Transverse colon (tissue), 4 donors: Measurements from ENCODE around the gene APOO. TPM values are rescaled to one million over a fixed set of nuclear protein-coding genes. Genes with fewer than 3 reads are reported as not detected.

Experiments
- DNase-seq: peaks from one replicate; pipeline ENCODE4 v3.0.0-alpha.2; 2019
- H3K27ac ChIP-seq, 4 donors: fragments of 200-600 bp; sonication (generic); 2 replicates each; pipeline ENCODE4 v1.5.1; 2016 to 2018; ENCODE audit warnings: inconsistent platforms in 4 of 4
- H3K27me3 ChIP-seq: fragments of 200-600 bp; sonication (generic); 2 replicates; pipeline ENCODE4 v1.5.1; 2017; ENCODE audit warnings: inconsistent platforms
- H3K36me3 ChIP-seq, 4 donors: fragments of 200-600 bp; sonication (generic); 2 replicates each; pipeline ENCODE4 v1.5.1; 2017 to 2019; ENCODE audit warnings: inconsistent platforms in 4 of 4
- H3K4me1 ChIP-seq, 4 donors: fragments of 200-600 bp; sonication (generic); 2 replicates each; pipeline ENCODE4 v1.5.1; 2017 to 2020; ENCODE audit warnings: inconsistent platforms in 4 of 4
- H3K4me3 ChIP-seq, 4 donors: fragments of 200-600 bp; sonication (generic); 1 replicate in 1 of 4; 2 replicates in 3 of 4; pipeline versions ENCODE4 v1.5.1 to v1.6.1; 2017 to 2019; ENCODE audit warnings: inconsistent platforms in 4 of 4
- H3K9me3 ChIP-seq, 2 donors: fragments of 200-600 bp; sonication (generic); 2 replicates each; pipeline ENCODE4 v1.5.1; 2017 to 2019; ENCODE audit warnings: inconsistent platforms in 2 of 2
- CTCF ChIP-seq, 5 experiments: fragments of 200-600 bp in 3 of 5; fragments of 450-650 bp in 2 of 5; sonication (generic) in 3 of 5; IDR thresholded peaks; 1 replicate in 2 of 5; 2 replicates in 3 of 5; pipeline ENCODE4 v1.5.1; 2016 to 2017; ENCODE audit warnings: antibody characterized with exemption in 5 of 5, inconsistent platforms in 3 of 5, mild to moderate bottlenecking in 2 of 5, moderate library complexity in 1 of 5
- EP300 ChIP-seq: sonication (generic); formaldehyde crosslinking; IDR thresholded peaks from one replicate; pipeline ENCODE4 v1.6.1; 2017; ENCODE audit warnings: antibody characterized with exemption, low read depth
- POLR2A ChIP-seq: fragments of 450-650 bp; IDR thresholded peaks from one replicate; pipeline ENCODE4 v1.6.1; 2016; ENCODE audit warnings: antibody characterized with exemption, mild to moderate bottlenecking, moderate library complexity
- POLR2AphosphoS5 ChIP-seq, 3 donors: sonication (generic); formaldehyde crosslinking; IDR thresholded peaks; one replicate each; pipeline ENCODE4 v1.6.1; 2016; ENCODE audit warnings: antibody characterized with exemption in 3 of 3
- WGBS, 2 donors: methylation state at CpG; one replicate each; pipeline ENCODE4 v1.1.5; 2018; ENCODE audit warnings: low coverage in 1 of 2; 5-methylcytosine and 5-hydroxymethylcytosine counted together
- in situ Hi-C, 4 donors: fragments of 200-750 bp; cut with MboI; loops; one replicate each; pipeline versions ENCODE4 v1.15.0 to v1.15.1; 2017; ENCODE audit warnings: low sequenced_read_pairs in 3 of 4, low pct_ligation_motif_present in 1 of 4, low pct_unique_long_range_greater_than_20kb in 1 of 4
- intact Hi-C: fragments of 100-400 bp; cut with DNase I; formaldehyde crosslinking; loops from one replicate; pipeline ENCODE4 v1.15.1; 2023; ENCODE audit warnings: low total_unique reads
- total RNA-seq, 4 donors: library from RNA; depleted of rRNA; stranded (reverse); fragments of >200 nt; gene quantifications; one replicate each; pipeline ENCODE4 v1.1.0, GENCODE V29; 2016

Gene APOO
- total RNA-seq, 4 donors from 2014 or later: 10.0 to 24.5 (median 15.6) TPM; not detected in 1

DNA sequence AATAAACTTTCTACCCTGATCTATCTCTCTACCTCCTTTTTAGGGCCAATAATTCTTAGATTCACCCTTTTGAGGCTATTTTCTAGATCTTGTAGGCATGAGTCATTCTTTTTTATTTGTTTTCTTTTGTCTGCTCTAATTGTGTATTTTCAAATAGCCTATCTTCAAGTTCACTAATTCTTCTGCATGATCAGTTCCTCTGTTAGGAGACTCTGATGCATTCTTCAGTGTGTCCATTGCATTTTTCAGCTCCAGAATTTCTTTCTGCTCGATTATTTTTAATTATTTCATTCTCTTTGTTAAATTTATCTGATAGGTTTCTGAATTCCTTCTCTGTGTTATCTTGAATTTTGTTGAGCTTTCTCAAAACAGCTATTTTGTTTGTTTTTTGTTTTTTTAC, 11.4 kb upstream of the APOO start:
- Histone ChIP-seq H3K9me3 (no peaks in the 10 kb centered on the region), H3K4me3 (no peak overlapping the region), H3K27ac (no peak overlapping the region), H3K36me3 (no peaks in the 10 kb centered on the region), H3K4me1 (no peaks in the 10 kb centered on the region), H3K27me3 (no peaks in the 10 kb centered on the region)
- TF ChIP-seq EP300 (no peak), POLR2A (no peak), POLR2AphosphoS5 (IDR thresholded peaks at IDR 0.05) (no peak), CTCF (IDR thresholded peaks at IDR 0.05) (no peak)
- intact Hi-C loops: no loop called here
- DNase-seq: no peak
- 68% methylated on average over 1 of the region's 1 CpG; no CpG with 5 or more reads in 1 of the 2 donors for WGBS, 2 donors
- in situ Hi-C loops: loop anchor here in 3 of 4 donors (10.0 to 25.0 kb wide), 5 partner anchors 96 to 232 kb away; partner anchors contain the start of genes EIF2S3 (in 1 of the 3) and KLHL15 (in 1 of the 3)

GRCh38 chrX:23911126-23911835, 3.5 kb upstream of the APOO start:
- no peak overlapping the region for H3K4me3 ChIP-seq
- H3K27me3 ChIP-seq: no peaks in the 10 kb centered on the region
- in situ Hi-C loops (loop anchor here in 3 of 4 donors (10.0 to 25.0 kb wide), 5 partner anchors 104 to 224 kb away; partner anchors contain the start of genes EIF2S3 (in 1 of the 3) and KLHL15 (in 1 of the 3)), intact Hi-C loops (no loop called here)
- TF ChIP-seq POLR2A (no peak), CTCF (IDR thresholded peaks at IDR 0.05) (no peak), EP300 (no peak), POLR2AphosphoS5 (IDR thresholded peaks at IDR 0.05) (no peak)
- no peak overlapping the region for H3K27ac ChIP-seq
- peaks cover 0 to 10% (median 0%) of the 10 kb centered on the region in 4 donors for H3K4me1 ChIP-seq
- no peaks in the 10 kb centered on the region for H3K36me3 ChIP-seq
- 53 to 74% methylated on average over 3 to 5 of the region's 5 CpGs for WGBS, 2 donors
- H3K9me3 ChIP-seq: no peaks in the 10 kb centered on the region
- DNase-seq: no peak

- in situ Hi-C loops: loop anchor here (10.0 to 25.0 kb wide), 7 partner anchors 116 to 221 kb away; partner anchors contain the start of genes KLHL15 (in 2 of the 4), EIF2S3 (in 1 of the 4) and SAT1 (in 1 of the 4)
- peaks cover 0 to 10% (median 0%) of the 10 kb centered on the region in 4 donors for H3K4me1 ChIP-seq
Observed at GRCh38 chrX:23908219-23909004, 674 bp upstream of the APOO start.

More at GRCh38 chrX:23908219-23909004, 674 bp upstream of the APOO start:
- Histone ChIP-seq H3K9me3 (no peaks in the 10 kb centered on the region), H3K36me3 (no peaks in the 10 kb centered on the region), H3K27me3 (no peaks in the 10 kb centered on the region), H3K27ac (peak overlapping the region; percentile 82 to 96 (median 92)), H3K4me3 (peak overlapping the region in 2 of 4 donors; percentile 7 to 67)
- 52% methylated on average over 13 of the region's 13 CpGs; no CpG with 5 or more reads in 1 of the 2 donors for WGBS, 2 donors
- DNase-seq: no peak
- TF ChIP-seq POLR2A (no peak), CTCF (IDR thresholded peaks at IDR 0.05) (peak in 1 of 5 experiments; percentile 13)
- intact Hi-C loops: loop anchor here (10.0 kb wide), 1 partner anchor 214 kb away; no protein-coding TSS in a partner anchor
